Astrocyte of the hippocampus (primary cell): Measurements from ENCODE around the gene CCDC63.
A peak's percentile ranks its signal among the peaks of the same experiment; 100 is the strongest.

Experiments
- DNase-seq: peaks from one replicate; pipeline ENCODE4 v3.0.0; 2011; ENCODE audit warnings: low read depth, low spot score

The CCDC63 gene

DNA sequence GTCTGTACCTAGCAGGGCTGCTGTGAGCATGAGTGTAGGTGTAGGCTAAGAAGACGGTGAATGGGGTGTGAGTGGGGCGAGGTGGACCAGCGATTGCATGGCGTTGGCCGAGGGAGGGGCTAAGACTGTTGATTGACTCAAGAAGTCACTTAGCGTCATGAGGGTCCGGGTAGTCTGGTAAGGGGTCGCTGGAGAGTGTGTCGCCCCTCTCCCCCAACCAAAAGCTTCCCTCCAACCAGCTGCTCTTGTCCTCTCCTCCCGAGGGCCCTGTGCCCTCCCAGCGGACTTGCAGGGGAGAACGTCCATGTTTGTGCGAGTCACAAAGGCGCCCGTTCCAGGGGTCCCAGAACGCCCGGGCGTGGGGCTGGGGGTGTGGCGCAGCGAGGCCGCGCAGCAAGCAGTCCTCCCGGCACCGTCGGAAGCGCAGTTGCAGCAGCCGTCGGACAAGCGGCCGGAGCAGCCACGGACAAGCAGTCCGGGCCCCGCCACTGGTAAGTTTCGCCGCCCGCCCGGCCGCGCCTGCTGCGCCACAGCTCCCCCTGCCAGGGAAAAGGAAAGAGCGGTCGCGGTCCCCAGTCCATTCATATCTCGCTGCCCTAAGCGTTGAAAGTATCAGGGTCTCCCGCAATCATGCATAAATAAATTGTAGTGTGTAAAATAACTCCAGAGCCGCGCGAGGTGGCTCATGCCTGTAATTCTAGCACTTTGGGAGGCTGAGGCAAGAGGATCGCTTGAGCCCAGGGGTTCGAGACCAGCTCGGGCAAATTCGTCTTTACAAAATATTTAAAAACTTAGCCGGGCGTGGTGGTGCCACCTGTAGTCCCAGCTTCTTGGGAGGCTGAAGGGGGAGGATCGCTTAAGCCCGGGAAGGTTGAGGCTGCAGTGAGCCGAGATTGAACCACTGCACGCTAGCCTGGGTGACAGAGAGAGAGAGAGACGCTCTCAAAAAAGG is at the start of gene CCDC63:
CCDC63 (plus strand) TSS at position 373 of the 952 bp plus-strand sequence. CDS start 5,968 bp downstream, outside the sequence.
- peak; percentile 73 for DNase-seq

DNA sequence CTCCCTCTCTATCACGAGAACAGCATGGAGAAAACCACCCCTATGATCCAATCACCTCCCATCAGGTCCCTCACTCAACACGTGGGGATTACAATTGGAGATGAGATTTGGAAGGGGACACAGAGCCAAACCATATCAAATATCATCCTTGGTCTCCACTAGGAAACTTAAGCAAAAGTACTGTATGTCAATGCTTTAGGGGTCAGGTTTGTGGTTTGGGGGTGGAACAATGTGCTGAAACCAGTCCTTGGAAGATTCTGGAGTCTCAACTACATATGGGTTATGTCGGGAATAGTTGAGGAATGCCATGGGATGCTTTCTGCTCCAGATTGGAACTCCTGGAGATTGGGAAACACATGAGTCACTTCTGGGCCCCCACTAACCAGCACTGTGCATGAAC is 48.3 kb upstream of the CCDC63 start:
- no peak for DNase-seq

DNA sequence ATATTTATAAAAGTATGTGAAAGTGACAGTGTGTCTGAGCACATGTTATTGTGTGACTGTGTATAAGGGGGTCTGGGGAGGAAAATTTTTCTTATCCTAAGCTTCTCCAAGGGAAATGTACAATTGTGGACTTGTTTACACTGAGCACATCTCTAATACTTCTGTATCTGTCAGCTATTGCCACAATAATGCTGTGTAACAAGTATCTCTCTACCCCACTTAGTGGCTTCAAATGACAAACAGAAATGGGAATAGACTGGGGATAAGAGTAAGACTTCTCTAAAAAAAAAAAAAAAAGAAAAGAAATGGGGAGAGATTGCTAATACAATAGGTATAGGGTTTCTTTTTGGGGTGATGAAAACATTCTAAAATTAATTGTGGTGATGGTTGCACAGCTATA is 44.3 kb upstream of the CCDC63 start:
- DNase-seq, result no peak

GRCh38 chr12:110804406-110804805 is 42.4 kb upstream of the CCDC63 start:
- no peak for DNase-seq

GRCh38 chr12:110807640-110808039 is 39.1 kb upstream of the CCDC63 start:
- no peak for DNase-seq

- DNase-seq, result no peak
Measured at GRCh38 chr12:110809149-110809548, 37.6 kb upstream of the CCDC63 start.

DNA sequence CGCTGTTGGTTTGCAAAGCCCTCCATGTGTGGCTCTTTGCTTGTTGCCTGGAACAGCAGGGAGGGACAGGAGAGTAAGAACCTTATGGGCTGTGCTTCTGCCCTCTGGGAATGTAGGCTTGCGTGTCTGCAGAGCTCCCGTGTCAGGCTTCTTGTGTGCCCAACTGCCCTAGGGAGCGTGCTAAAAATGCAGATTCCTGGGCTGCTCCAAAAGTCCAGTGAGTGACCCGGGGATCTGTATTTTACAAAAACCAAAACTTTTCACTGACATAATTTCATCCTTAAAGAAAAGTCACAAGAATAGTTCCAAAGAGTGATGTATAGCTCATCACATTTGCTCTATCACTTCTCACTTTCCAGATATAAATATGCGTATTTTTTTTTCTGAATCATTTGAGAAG is 34.8 kb upstream of the CCDC63 start:
- DNase-seq, result no peak

DNA sequence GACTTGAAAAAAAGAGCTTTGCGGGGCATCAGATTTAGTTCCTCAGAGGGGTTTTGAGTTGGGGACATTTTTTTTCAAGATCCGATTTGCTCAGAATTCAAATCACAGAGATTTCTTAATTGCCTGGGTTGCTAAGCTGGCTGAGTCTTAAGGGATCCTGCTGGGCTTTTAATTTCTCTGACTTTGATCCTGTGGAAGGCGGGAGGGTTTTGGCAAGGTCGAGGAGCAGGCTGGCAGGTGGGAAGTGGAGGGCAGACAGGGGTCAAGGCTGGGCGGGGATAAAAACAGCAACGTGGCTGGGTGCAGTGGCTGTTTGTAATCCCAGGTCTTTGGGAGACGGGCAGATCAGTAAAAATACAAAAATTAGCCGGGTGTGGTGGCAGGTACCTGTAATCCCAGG is 33.5 kb upstream of the CCDC63 start:
- DNase-seq, result no peak

- DNase-seq, result no peak
Measured at GRCh38 chr12:110813756-110814155, 33.0 kb upstream of the CCDC63 start.

- no peak for DNase-seq
Measured at GRCh38 chr12:110816248-110816647, 30.5 kb upstream of the CCDC63 start.

DNA sequence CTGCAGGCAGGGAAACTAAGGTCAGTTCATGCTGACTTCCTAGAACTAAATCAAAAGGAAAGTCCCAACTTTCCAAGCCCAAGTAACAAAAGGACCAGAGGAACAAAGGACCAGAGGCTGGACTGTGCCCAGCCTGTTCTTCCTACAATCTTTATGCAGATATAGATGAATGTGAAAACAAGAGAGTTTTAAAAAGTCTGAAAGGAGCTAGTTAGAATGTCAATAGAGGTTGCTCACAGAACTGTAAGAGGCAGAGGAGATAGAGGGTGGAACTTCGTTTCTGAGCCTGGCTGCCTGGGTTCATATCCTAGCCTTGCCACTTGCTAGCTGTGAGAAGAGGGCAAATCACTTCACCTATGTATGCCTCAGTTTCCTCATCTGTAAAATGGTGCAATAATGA is 30.0 kb upstream of the CCDC63 start:
- DNase-seq, result no peak

- DNase-seq, result no peak
Measured at GRCh38 chr12:110818511-110818910, 28.3 kb upstream of the CCDC63 start.

- DNase-seq, result no peak
Measured at GRCh38 chr12:110819150-110819549, 27.6 kb upstream of the CCDC63 start.

GRCh38 chr12:110819646-110820045 is 27.1 kb upstream of the CCDC63 start:
- no peak for DNase-seq

GRCh38 chr12:110821917-110822316 is 24.9 kb upstream of the CCDC63 start:
- DNase-seq, result no peak

DNA sequence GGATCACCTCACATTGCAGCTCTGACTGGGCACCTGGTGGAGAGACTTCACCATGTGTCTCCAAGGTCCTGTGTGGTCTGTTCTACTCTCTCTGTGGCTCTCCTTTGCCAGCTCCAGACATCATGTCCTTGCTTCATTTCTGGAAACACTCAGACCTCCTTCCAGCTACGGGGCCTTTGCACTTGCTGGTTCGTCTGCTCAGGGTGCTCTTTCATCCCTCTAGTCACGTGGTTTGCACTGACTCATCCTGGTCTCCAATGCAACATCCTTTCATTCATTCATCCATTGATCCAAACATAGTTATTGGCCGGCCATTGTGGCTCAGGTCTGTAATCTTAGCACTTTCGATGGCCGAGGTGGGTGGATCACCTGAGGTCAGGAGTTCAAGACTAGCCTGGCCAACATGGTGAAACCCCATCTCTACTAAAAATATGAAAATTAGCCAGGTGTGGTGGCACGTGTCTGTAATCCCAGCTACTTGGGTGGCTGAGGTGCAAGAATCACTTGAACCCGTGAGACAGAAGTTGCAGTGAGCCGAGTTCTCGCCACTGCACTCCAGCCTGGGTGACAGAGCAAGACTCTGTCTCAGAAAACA is 23.9 kb upstream of the CCDC63 start:
- no peak for DNase-seq

DNA sequence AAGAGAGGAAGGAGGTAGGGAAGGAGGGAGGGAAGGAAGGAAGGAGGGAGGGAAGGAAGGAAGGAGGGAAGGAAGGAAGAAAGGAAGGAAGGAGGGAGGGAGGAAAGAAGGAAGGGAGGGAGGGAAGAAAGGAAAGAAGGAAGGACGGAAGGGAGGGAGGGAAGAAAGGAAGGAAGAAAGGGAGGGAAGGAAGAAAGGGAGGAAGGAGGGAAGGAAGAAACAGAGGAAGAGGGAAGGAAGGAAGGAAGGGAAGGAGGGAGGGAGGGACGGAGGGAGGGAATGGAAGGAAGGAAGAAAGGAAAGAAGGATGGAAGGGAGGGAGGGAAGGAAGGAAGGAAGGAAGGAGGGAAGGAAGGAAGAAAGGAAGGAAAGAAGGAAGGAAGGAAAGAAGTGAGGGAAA is 22.4 kb upstream of the CCDC63 start:
- DNase-seq, result no peak

DNA sequence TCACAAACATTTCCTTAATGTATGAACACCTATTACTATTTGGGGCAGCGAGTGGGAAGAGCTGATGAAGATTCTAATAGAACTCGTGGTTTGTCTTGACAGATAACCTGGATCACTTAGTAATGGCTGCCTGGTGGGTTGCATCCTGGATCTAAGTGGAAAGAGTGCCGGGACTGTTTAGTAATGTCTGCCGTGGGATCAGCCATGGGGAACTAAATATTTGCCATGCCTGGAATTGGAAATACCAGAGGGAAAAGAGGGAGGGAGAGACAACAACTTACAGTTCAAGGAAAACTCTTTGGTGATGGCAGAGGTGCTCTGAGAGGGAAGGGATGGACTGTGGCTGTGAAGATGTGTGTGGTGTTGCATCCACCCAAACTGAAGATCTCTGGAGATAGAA is 21.3 kb upstream of the CCDC63 start:
- no peak for DNase-seq

GRCh38 chr12:110826592-110827200 is 20.1 kb upstream of the CCDC63 start:
- DNase-seq, result peak; percentile 85

DNA sequence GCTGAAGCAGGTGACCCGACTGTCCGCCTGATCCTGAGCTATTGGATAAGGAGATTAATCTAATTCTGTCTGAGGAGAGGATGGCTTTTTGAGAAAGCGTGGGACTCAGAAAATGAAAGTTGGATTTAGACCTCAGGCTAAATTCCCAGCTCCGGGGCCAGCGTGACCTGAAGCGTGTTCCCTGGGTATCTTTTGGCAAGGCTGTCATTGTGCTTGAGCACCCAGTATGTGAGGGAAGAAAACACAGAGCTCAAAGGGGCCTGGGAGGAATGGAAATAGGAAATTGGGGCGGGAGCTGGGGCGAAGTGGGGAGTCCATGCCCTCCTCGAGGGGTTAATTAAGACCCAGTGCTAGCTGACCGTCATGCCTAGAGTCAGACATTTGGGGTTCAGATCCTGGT is 17.5 kb upstream of the CCDC63 start:
- DNase-seq, result no peak

- DNase-seq, result no peak
Measured at GRCh38 chr12:110836291-110836690, 10.5 kb upstream of the CCDC63 start.

- DNase-seq, result no peak
Measured at GRCh38 chr12:110841007-110841406, 5.8 kb upstream of the CCDC63 start.

- DNase-seq, result no peak
Measured at GRCh38 chr12:110844131-110844530, 2.7 kb upstream of the CCDC63 start.
